Peyer's patch (tissue), 4 donors: ENCODE measurements around the gene MYBPH.

Experiments
- CTCF ChIP-seq, 6 experiments: fragments of 450-650 bp in 4 of 6; fragments of 200-600 bp in 2 of 6; sonication (generic) in 1 of 6; IDR thresholded peaks; one replicate each; pipeline ENCODE4 v1.5.1; 2017 to 2019; ENCODE audit warnings: antibody characterized with exemption in 6 of 6, mild to moderate bottlenecking in 3 of 6, moderate library complexity in 1 of 6
- POLR2A ChIP-seq, 2 donors: fragments of 450-650 bp; IDR thresholded peaks; one replicate each; pipeline ENCODE4 v1.5.1; 2017; ENCODE audit warnings: antibody characterized with exemption in 2 of 2, mild to moderate bottlenecking in 2 of 2, moderate library complexity in 2 of 2

GRCh38 chr1:203121186-203122015, 54.2 kb downstream of the MYBPH start:
- no peak for TF ChIP-seq CTCF (IDR thresholded peaks at IDR 0.05)
- TF ChIP-seq POLR2A (IDR thresholded peaks at IDR 0.05) = no peak
